ENCODE measurements around the gene GTPBP10. TPM values are rescaled to one million over a fixed set of nuclear protein-coding genes. Genes with fewer than 3 reads are reported as not detected.

GTPBP10 gene
- total RNA-seq, 1 donor from 2014 or later = 18.8 TPM

DNA sequence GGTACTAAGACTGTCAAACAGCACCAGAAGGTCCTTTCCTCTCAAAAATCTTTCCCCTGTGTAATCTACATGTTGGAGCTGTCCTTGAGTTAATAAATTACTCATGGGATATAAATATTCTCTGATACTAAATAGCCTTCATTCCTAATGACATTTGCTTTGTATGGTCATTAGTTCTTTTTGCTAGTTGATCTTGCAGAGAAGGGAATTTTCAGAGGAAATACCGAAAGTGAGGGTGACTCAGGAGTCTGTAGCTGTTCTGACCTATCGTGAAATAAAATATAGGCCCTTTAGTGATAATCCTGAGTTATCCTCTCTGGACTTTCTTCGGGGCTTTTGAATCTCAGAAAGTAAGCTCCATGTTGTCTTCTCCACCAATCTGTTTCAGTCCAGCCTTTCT lies 37.3 kb downstream of the GTPBP10 start:
- ATAC-seq = no peak

DNA sequence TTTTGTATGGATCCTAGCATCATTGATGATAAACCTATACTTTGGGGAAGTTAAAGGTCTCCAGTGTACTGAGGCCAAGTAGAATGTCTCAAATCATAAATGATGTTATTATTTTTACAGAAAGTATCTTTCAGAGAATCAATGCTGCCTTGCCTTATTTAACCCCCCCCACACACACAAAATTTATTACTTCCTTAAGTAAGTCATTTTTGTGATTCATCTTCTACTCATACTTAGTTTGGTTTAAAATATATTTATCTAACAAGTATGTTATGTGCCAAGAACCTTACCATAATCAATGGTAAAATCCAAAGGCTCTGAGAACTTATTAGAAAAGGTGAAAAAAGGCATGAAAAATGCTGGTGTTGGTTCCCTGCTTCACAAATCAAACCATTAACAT lies 37.9 kb downstream of the GTPBP10 start:
- ATAC-seq = no peak

DNA sequence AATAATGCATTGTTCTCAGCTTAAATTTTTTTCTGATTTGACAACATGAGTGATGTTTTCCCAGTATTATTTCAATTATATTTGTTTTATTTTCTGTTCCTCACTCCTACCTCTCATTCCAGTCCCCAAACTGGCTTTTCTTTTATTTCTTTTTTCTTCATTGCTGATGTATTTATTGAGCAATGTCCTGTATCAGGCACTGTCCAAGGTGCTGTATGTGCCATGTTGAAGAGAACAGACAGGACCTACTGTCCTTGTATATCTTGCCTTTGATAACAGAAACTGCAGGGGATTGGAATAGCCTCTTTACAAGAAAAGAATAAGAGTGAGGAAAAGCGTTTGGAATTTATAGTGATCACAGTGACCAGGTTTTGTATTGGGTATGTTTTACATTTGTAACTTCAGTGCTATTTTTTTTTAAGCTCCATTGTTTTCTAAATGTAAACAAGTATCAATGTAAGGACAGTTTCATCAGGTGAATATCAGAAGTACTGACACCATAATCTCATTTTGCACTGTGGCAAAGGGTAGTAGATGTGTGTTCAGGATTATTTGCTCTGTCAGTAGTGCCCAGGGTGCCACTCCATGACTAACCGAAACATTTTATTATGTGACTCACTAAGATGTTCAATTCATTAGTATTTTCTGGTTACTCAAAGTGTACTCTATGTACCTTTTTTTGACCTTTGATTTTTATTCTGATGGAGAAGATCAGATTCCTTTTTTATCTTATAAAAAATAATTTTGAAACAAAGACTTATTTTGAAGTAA lies 41.1 kb downstream of the GTPBP10 start:
- no peak for ATAC-seq

DNA sequence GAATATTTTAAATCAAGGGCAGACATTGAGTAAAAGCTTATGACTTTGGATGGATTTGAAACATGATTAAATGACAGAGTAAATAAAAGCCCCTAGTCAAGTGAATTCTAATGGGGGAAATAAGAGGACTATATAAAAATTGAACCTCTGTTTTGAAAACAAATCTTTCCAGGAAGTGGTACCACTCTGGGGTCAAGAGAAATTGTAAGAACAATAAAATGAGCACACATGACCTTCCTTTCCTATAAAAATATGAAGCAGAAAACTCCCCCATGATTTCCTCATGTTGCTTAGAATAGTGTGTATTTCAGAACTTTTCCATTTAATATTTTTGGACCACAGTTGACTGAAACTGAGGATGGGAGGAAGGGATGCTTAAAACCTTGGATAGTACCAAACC lies 44.4 kb downstream of the GTPBP10 start:
- ATAC-seq = no peak

DNA sequence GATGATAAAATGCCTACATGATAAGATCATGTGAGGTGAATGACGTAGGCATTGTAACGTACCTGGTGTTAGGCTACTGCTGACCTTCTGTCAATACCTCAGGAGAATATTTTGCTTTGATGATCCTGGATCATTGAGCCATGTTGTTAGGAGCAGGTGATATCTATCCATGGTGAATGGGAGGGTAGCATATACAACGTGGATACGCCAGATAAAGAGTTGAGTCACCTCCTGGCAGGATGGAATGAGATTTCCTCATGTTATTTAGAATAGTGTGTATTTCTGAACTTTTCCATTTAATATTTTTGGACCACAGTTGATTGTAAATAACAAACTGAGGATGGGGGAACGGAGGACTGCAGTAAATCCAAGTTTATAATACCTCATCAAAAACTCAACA lies 45.0 kb downstream of the GTPBP10 start:
- ATAC-seq = no peak

GRCh38 chr7:90396420-90396819 lies 49.9 kb downstream of the GTPBP10 start:
- ATAC-seq = no peak

DNA sequence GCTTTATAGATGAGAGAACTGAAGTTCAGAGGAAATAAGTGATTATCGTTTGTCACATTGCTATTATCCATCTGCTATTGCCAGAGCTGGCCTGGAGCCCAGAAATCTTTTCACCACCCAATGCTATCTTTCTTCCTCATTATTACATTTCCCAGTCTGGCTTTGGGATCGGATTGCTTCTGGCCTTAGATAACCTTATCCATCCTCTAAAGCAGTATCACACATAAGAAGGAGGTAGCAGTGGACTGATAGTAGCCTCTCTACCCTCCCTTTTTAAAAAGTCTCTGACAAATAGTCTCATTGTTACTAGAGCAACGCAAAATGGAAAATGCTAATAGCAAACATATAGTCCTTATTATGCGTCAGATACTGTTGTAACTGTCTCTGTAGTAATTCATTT lies 55.5 kb downstream of the GTPBP10 start:
- no peak for ATAC-seq

- ATAC-seq = no peak
Observed at GRCh38 chr7:90402785-90403173, 56.3 kb downstream of the GTPBP10 start.

- peak; percentile 98 for ATAC-seq
Observed at GRCh38 chr7:90403174-90404113, 56.9 kb downstream of the GTPBP10 start, which contains the start of gene CLDN12. CLDN12 (plus strand) TSS chr7:90403461; CDS start chr7:90412677, 9,216 bp downstream.

DNA sequence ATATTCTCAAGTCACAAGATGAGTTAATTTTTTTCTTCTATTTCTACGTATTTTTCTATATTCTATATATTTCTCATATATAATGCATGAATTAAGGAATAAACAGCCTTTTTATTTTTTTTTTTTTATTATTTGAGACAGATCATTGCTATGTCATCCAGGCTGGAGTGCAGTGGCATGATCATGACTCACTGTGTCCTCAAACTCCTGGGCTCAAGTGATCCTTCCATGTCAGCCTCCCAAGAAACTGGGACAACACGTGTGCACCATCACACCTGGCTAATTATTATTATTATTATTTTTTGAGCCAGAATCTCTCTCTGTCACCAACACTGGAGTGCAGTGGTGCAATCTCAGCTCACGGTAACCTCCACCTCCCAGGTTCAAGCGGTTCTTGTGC lies 58.3 kb downstream of the GTPBP10 start:
- no peak for ATAC-seq

- no peak for ATAC-seq
Observed at GRCh38 chr7:90407484-90407821, 60.9 kb downstream of the GTPBP10 start.

DNA sequence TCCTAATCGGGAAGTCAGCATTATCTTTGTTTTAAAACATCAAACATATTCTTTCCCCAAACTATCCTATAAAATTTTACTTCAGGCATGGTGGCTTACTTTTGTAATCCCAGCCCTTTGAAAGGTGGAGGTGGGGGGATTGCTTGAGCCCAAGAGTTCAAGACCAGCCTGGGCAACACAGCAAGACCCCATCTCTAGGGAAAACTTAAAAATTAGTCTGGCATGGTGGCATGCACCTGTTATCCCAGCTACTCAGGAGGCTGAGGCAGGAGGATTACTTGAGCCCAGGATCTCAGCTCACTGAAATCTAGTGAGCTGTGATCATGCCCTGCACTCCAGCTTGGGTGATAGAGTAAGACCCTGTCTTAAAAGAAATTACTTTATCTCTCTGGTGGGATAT lies 61.6 kb downstream of the GTPBP10 start:
- no peak for ATAC-seq

- no peak for ATAC-seq
Observed at GRCh38 chr7:90409667-90410066, 63.2 kb downstream of the GTPBP10 start.

- ATAC-seq = peak; percentile 93
Observed at GRCh38 chr7:90411510-90411909, 65.0 kb downstream of the GTPBP10 start.

DNA sequence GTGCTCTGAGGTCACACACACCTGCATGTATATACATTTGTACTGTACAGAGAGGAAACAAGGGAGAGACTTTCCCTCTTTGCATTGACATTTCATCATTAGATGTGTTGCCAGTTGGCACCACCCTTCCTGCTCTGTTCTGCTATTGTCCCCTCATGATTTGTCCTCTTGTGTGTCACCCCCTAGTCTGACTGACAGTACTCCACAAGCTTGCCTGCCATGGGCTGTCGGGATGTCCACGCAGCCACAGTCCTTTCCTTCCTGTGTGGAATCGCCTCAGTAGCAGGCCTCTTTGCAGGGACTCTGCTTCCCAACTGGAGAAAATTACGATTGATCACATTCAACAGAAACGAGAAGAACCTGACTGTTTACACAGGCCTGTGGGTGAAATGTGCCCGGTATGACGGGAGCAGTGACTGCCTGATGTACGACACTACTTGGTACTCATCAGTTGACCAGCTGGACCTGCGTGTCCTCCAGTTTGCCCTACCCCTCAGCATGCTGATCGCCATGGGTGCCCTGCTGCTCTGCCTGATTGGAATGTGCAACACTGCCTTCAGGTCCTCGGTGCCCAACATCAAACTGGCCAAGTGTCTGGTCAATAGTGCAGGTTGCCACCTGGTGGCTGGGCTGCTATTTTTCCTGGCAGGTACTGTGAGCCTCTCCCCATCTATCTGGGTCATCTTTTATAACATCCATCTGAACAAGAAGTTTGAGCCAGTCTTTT lies 66.1 kb downstream of the GTPBP10 start:
- ATAC-seq = peak; percentile 62

DNA sequence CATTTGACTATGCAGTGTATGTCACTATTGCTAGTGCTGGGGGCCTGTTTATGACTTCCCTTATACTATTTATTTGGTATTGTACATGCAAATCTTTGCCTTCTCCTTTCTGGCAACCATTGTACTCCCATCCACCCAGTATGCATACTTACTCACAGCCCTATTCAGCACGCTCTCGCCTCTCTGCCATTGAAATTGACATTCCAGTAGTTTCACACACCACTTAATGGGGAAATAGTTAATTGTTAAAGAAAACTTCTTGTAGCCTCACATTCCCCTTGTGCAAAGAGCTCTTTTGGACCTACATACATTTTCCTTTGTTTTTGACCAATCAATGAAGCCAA lies 66.6 kb downstream of the GTPBP10 start:
- no peak for ATAC-seq

GRCh38 chr7:90421651-90422050 lies 75.1 kb downstream of the GTPBP10 start:
- no peak for ATAC-seq

DNA sequence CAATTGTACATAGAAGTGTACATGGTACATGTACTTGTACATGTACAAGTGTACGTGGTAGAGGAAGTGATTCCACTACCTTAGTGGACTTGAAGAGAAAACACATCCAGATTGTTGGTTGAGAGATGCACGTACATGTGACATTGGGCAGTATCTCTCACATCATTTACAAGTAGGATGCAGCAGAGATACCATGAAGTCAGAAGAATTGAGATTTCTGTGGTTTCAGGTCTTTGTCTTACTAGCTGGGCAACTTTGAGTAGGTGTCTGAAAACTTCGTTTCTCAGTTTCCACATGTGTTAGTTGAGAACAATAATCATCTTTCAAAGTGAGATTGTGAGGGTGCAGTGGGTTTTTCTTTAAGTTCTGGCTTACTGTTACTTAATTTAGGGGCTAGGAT lies 78.2 kb downstream of the GTPBP10 start:
- ATAC-seq = no peak

GRCh38 chr7:90425376-90425775 lies 78.9 kb downstream of the GTPBP10 start:
- peak; percentile 92 for ATAC-seq

GRCh38 chr7:90430614-90431460 lies 84.3 kb downstream of the GTPBP10 start:
- ATAC-seq = peak; percentile 66

GRCh38 chr7:90432752-90433151 lies 86.2 kb downstream of the GTPBP10 start:
- peak; percentile 86 for ATAC-seq

- peak; percentile 92 for ATAC-seq
Observed at GRCh38 chr7:90433221-90433620, 86.7 kb downstream of the GTPBP10 start.

Data from esophagus mucosa (tissue), 1 donor.